IgD-negative memory B cell (primary cell): ENCODE results near the gene OR11A1. TPM values are rescaled to one million over a fixed set of nuclear protein-coding genes. Genes with fewer than 3 reads are reported as not detected.

Source experiments
- H3K27ac Mint-ChIP-seq, 3 donors: one replicate each; pipeline ENCODE4 v1.8.0; 2020 to 2022; ENCODE audit warnings: mild to moderate bottlenecking in 3 of 3, mixed read lengths in 3 of 3, moderate library complexity in 1 of 3
- H3K27me3 Mint-ChIP-seq: one replicate; pipeline ENCODE4 v1.8.0; 2021; ENCODE audit warnings: mixed read lengths
- H3K36me3 Mint-ChIP-seq: one replicate; pipeline ENCODE4 v1.8.0; 2020; ENCODE audit warnings: mild to moderate bottlenecking, mixed read lengths
- H3K4me1 Mint-ChIP-seq, 3 donors: one replicate each; pipeline ENCODE4 v1.8.0; 2020 to 2022; ENCODE audit warnings: mixed read lengths in 3 of 3, mild to moderate bottlenecking in 1 of 3
- H3K4me3 Mint-ChIP-seq, 4 donors: one replicate each; pipeline ENCODE4 v1.8.0; 2020 to 2022; ENCODE audit warnings: mild to moderate bottlenecking in 4 of 4, mixed read lengths in 4 of 4, moderate library complexity in 3 of 4
- H3K9me3 Mint-ChIP-seq, 3 donors: one replicate each; pipeline ENCODE4 v1.8.0; 2020 to 2021; ENCODE audit warnings: mixed read lengths in 3 of 3, mild to moderate bottlenecking in 1 of 3
- polyA plus RNA-seq: library from polyadenylated mRNA; unstranded; fragments of 300-500 nt; fragmentation: Illumina TruSeq; gene quantifications from one replicate; pipeline ENCODE4 v1.2.3, GENCODE V29; 2021

The OR11A1 gene
- polyA plus RNA-seq: not detected

DNA sequence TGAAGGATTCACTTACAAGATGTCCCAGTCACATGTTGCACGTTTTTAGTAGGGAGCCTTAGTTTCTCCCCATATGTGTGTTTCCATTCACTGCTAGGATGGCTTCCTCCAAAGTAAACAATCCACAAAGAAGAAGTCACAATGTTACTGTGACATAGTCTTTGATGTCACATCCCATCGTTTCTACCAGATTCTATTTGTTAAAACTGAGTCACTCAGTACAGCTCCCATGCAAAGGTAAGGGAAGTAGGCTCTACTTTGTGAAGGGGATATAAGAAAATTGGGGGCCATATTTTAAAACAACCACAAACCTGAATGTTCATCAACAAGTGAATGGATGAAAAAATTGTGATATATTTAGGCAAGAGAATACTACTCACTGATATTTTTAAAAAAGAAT is at the start of gene OR11A1, which contains the start of gene OR2H1:
OR11A1 (minus strand) TSS at position 101 of the 400 bp plus-strand sequence. CDS start 29,430 bp downstream, outside the sequence.
OR2H1 (plus strand) TSS at position 185 of the 400 bp plus-strand sequence. CDS start 4,615 bp downstream, outside the sequence.
- Mint-ChIP-seq H3K27ac (peak within 1 kb of the TSS in 1 of 3 donors; percentile 3), H3K9me3 (no peaks in the 10 kb centered on the region)

DNA sequence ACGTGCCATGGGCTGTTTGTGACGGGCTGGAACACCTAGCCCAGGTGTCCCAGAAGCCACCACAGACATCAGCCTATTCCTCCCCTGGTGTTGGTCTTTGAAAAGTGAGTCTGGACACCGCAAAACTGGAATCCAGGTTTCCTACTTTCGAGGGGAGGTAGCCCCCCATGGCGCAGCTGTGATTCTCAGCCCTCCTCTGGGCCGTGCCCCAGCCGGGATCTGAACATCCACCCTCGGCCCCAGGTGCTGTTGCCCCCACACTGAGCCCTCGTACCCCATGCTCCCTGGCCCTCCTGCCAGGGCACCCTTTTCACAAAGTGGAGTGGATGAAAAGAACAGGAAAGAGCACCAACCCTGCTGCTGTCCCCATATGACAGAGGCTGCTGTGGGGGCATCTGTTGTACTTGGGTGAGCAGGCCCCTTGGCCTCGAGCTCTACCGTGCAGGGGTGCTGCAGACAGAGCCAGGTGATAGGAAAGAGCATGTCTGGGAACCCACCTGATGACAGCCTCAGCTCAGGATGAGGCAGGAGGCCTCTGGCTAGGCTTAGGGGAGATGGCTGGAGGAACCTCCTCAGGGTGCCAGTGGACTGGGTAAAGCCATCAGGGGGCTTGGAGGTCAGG is 49.7 kb upstream of the OR11A1 start:
- H3K9me3 Mint-ChIP-seq: peaks cover 0 to 3% (median 0%) of the 10 kb centered on the region in 3 donors
- peaks cover 2% of the 10 kb centered on the region for H3K36me3 Mint-ChIP-seq
- H3K4me3 Mint-ChIP-seq: no peak overlapping the region
- no peak overlapping the region for H3K27ac Mint-ChIP-seq
- peaks cover 7% of the 10 kb centered on the region for H3K27me3 Mint-ChIP-seq
- H3K4me1 Mint-ChIP-seq: peaks cover 0 to 4% (median 0%) of the 10 kb centered on the region in 3 donors

More for the DNA sequence above, at the start of gene OR11A1, which contains the start of gene OR2H1:
- Mint-ChIP-seq H3K27me3 (peaks cover 2% of the 10 kb centered on the region), H3K36me3 (no peaks in the 10 kb centered on the region), H3K4me3 (no peak within 1 kb of the TSS), H3K4me1 (no peaks in the 10 kb centered on the region)

DNA sequence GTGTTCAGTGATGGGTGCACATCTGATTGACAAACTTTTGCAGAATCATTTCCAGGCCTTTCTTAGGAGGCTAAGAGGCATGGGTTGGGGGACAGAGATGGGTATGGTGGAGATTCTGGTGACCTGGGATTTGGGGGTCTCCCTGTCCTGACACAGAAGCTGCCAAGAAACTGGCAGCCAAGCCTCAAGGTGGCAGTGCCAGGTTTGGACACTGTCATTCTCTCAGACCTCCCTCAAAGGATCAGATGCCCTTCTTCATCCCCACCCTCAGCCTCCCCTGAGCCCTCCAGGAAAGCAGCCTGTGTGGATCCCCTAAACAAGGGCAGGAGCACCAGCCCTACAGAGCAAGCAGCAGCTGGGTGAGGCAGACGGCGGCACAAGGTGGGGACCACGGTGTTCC is 48.9 kb upstream of the OR11A1 start:
- Mint-ChIP-seq H3K4me1 (peaks cover 0 to 4% (median 0%) of the 10 kb centered on the region in 3 donors), H3K9me3 (peaks cover 0 to 3% (median 0%) of the 10 kb centered on the region in 3 donors), H3K4me3 (no peak overlapping the region), H3K27ac (no peak overlapping the region), H3K36me3 (peaks cover 2% of the 10 kb centered on the region), H3K27me3 (peaks cover 7% of the 10 kb centered on the region)

- peaks cover 2% of the 10 kb centered on the region for H3K36me3 Mint-ChIP-seq
- peaks cover 9% of the 10 kb centered on the region for H3K27me3 Mint-ChIP-seq
- peaks cover 0 to 4% (median 0%) of the 10 kb centered on the region in 3 donors for H3K4me1 Mint-ChIP-seq
- peaks cover 0 to 3% (median 0%) of the 10 kb centered on the region in 3 donors for H3K9me3 Mint-ChIP-seq
- no peak overlapping the region for H3K4me3 Mint-ChIP-seq
- H3K27ac Mint-ChIP-seq: no peak overlapping the region
Observed at GRCh38 chr6:29504961-29505360, 48.1 kb upstream of the OR11A1 start.

GRCh38 chr6:29502597-29502996 is 45.7 kb upstream of the OR11A1 start:
- Mint-ChIP-seq H3K27ac (no peak overlapping the region), H3K4me3 (no peak overlapping the region), H3K36me3 (peaks cover 2% of the 10 kb centered on the region), H3K4me1 (peaks cover 0 to 2% (median 0%) of the 10 kb centered on the region in 3 donors), H3K27me3 (peaks cover 12% of the 10 kb centered on the region), H3K9me3 (peaks cover 0 to 3% (median 0%) of the 10 kb centered on the region in 3 donors)

DNA sequence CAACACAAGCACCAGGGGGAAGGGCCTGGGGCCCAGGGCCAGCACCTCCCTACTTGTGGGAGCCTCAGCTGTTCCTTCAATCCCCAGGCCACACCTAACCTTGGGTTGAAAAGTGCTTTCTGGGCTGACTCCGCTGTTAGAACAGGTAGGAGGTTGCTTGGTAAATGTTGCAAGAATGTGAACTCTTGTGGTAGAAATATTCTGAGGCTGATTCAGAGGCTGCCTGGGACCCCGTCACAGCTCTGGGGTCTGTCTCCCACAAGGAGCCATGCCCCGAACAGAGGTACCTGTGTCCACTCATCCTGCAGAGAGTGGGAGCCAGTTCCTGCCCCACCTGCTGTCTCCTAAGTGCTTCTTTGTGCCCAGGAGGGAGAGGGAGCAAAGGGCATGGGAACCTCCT is 45.3 kb upstream of the OR11A1 start:
- peaks cover 2% of the 10 kb centered on the region for H3K36me3 Mint-ChIP-seq
- H3K4me1 Mint-ChIP-seq: peaks cover 0 to 2% (median 0%) of the 10 kb centered on the region in 3 donors
- H3K27me3 Mint-ChIP-seq: peaks cover 13% of the 10 kb centered on the region
- peaks cover 0 to 3% (median 0%) of the 10 kb centered on the region in 3 donors for H3K9me3 Mint-ChIP-seq
- H3K4me3 Mint-ChIP-seq: no peak overlapping the region
- no peak overlapping the region for H3K27ac Mint-ChIP-seq

- peaks cover 13% of the 10 kb centered on the region for H3K27me3 Mint-ChIP-seq
- H3K27ac Mint-ChIP-seq: no peak overlapping the region
- no peaks in the 10 kb centered on the region for H3K36me3 Mint-ChIP-seq
- no peak overlapping the region for H3K4me3 Mint-ChIP-seq
- peaks cover 0 to 3% (median 0%) of the 10 kb centered on the region in 3 donors for H3K9me3 Mint-ChIP-seq
- peaks cover 0 to 2% (median 0%) of the 10 kb centered on the region in 3 donors for H3K4me1 Mint-ChIP-seq
Observed at GRCh38 chr6:29501106-29501505, 44.2 kb upstream of the OR11A1 start.

- Mint-ChIP-seq H3K27ac (no peak overlapping the region), H3K36me3 (no peaks in the 10 kb centered on the region), H3K4me3 (no peak overlapping the region), H3K9me3 (peaks cover 0 to 3% (median 0%) of the 10 kb centered on the region in 3 donors), H3K27me3 (peaks cover 13% of the 10 kb centered on the region), H3K4me1 (peaks cover 0 to 2% (median 0%) of the 10 kb centered on the region in 3 donors)
Observed at GRCh38 chr6:29500594-29500993, 43.7 kb upstream of the OR11A1 start.

DNA sequence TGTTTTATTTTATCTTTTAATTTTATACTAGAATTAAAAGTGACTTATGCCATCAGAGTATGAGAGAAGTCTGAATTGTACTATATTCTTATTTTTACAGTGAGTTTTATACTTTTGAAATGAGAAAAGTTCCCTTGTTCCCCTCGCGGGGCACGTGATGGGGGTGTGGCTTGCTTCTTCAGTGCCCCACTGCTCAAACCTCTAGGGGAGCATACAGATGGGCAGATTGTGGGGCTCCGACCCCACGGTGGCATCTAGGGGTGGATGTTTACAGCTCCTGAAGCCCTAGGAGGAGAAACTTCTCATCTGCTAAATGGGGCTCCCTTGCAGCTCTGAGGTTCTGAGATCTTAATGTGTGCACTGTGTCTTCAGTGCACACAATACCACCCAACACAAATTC is 42.8 kb upstream of the OR11A1 start:
- peaks cover 13% of the 10 kb centered on the region for H3K27me3 Mint-ChIP-seq
- H3K27ac Mint-ChIP-seq: no peak overlapping the region
- peaks cover 0 to 3% (median 0%) of the 10 kb centered on the region in 3 donors for H3K9me3 Mint-ChIP-seq

GRCh38 chr6:29496961-29497360 is 40.1 kb upstream of the OR11A1 start:
- H3K27ac Mint-ChIP-seq: no peak overlapping the region
- no peaks in the 10 kb centered on the region for H3K4me1 Mint-ChIP-seq
- H3K9me3 Mint-ChIP-seq: no peaks in the 10 kb centered on the region
- no peak overlapping the region for H3K4me3 Mint-ChIP-seq
- peaks cover 14% of the 10 kb centered on the region for H3K27me3 Mint-ChIP-seq
- H3K36me3 Mint-ChIP-seq: no peaks in the 10 kb centered on the region

More for the DNA sequence above, 42.8 kb upstream of the OR11A1 start:
- Mint-ChIP-seq H3K4me3 (no peak overlapping the region), H3K36me3 (no peaks in the 10 kb centered on the region), H3K4me1 (peaks cover 0 to 2% (median 0%) of the 10 kb centered on the region in 3 donors)

- Mint-ChIP-seq H3K27ac (no peak overlapping the region), H3K36me3 (no peaks in the 10 kb centered on the region), H3K4me3 (peak overlapping the region in 1 of 4 donors; percentile 19), H3K9me3 (no peaks in the 10 kb centered on the region), H3K4me1 (no peaks in the 10 kb centered on the region), H3K27me3 (peaks cover 12% of the 10 kb centered on the region)
Observed at GRCh38 chr6:29495571-29495970, 38.7 kb upstream of the OR11A1 start.

DNA sequence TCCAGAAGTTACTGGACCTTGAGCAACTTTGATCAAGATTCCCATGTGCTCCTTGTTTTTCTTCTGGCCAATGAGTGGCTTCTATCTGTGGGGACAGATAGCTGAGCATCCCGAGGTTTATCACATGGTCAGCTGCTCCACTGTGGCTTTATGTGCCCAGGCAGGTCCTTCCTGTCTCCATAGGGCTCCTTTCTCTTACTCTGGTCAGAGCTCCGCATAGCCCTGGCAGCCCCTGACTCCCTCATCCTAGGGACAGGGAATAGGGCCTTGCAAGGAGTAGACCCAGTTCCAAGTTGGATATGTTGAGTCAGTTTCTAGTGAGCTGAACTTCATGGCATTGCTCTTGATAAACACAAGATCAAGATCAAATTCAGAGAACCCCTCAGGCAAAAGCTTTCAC is 37.3 kb upstream of the OR11A1 start:
- Mint-ChIP-seq H3K9me3 (peaks cover 0 to 2% (median 0%) of the 10 kb centered on the region in 3 donors), H3K27ac (no peak overlapping the region), H3K36me3 (no peaks in the 10 kb centered on the region), H3K27me3 (peaks cover 4% of the 10 kb centered on the region), H3K4me3 (no peak overlapping the region), H3K4me1 (no peaks in the 10 kb centered on the region)

GRCh38 chr6:29493261-29493660 is 36.4 kb upstream of the OR11A1 start:
- peaks cover 0 to 2% (median 0%) of the 10 kb centered on the region in 3 donors for H3K9me3 Mint-ChIP-seq
- no peak overlapping the region for H3K4me3 Mint-ChIP-seq
- no peaks in the 10 kb centered on the region for H3K36me3 Mint-ChIP-seq
- H3K27ac Mint-ChIP-seq: no peak overlapping the region
- peaks cover 4% of the 10 kb centered on the region for H3K27me3 Mint-ChIP-seq
- no peaks in the 10 kb centered on the region for H3K4me1 Mint-ChIP-seq

- Mint-ChIP-seq H3K27me3 (peaks cover 7% of the 10 kb centered on the region), H3K27ac (no peak overlapping the region), H3K9me3 (peaks cover 0 to 4% (median 0%) of the 10 kb centered on the region in 3 donors), H3K4me1 (no peaks in the 10 kb centered on the region), H3K4me3 (no peak overlapping the region), H3K36me3 (no peaks in the 10 kb centered on the region)
Observed at GRCh38 chr6:29491574-29491973, 34.7 kb upstream of the OR11A1 start.

GRCh38 chr6:29490552-29490951 is 33.7 kb upstream of the OR11A1 start:
- no peaks in the 10 kb centered on the region for H3K4me1 Mint-ChIP-seq
- no peak overlapping the region for H3K27ac Mint-ChIP-seq

GRCh38 chr6:29490055-29490454 is 33.2 kb upstream of the OR11A1 start:
- Mint-ChIP-seq H3K27ac (no peak overlapping the region), H3K4me1 (no peaks in the 10 kb centered on the region), H3K4me3 (no peak overlapping the region), H3K27me3 (peaks cover 11% of the 10 kb centered on the region), H3K9me3 (peaks cover 0 to 4% (median 0%) of the 10 kb centered on the region in 3 donors), H3K36me3 (no peaks in the 10 kb centered on the region)

More at GRCh38 chr6:29490552-29490951, 33.7 kb upstream of the OR11A1 start:
- Mint-ChIP-seq H3K4me3 (no peak overlapping the region), H3K27me3 (peaks cover 9% of the 10 kb centered on the region), H3K9me3 (peaks cover 0 to 4% (median 0%) of the 10 kb centered on the region in 3 donors), H3K36me3 (no peaks in the 10 kb centered on the region)
